A549 (cell line): ENCODE data around the gene ZP1.

Source experiments
- NFE2L2 ChIP-seq: fragments of 150-350 bp; conservative IDR thresholded peaks from 2 replicates; pipeline ENCODE4 v1.6.1; 2014; ENCODE audit warnings: low read length
- NR3C1 ChIP-seq: fragments of >200 bp; sonication (Bioruptor Twin); formaldehyde crosslinking; IDR thresholded peaks from 3 replicates; pipeline ENCODE4 v1.6.1; 2017
- TF ChIP-seq, protein P1 (sequence below): fragments of >200 bp; sonication (Bioruptor Twin); formaldehyde crosslinking; IDR thresholded peaks from 3 replicates; pipeline ENCODE4 v1.6.1; 2016

- no peak for TF ChIP-seq NR3C1
- TF ChIP-seq NFE2L2, result no peak
- TF ChIP-seq, protein P1, sequence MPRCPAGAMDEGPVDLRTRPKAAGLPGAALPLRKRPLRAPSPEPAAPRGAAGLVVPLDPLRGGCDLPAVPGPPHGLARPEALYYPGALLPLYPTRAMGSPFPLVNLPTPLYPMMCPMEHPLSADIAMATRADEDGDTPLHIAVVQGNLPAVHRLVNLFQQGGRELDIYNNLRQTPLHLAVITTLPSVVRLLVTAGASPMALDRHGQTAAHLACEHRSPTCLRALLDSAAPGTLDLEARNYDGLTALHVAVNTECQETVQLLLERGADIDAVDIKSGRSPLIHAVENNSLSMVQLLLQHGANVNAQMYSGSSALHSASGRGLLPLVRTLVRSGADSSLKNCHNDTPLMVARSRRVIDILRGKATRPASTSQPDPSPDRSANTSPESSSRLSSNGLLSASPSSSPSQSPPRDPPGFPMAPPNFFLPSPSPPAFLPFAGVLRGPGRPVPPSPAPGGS, result no peak
Observed at GRCh38 chr11:60845338-60845737, 22.0 kb upstream of the ZP1 start.
